Retinal pigment epithelial cell (primary cell): Measurements from ENCODE around the gene CUX1.

Experiments
- DNase-seq: peaks from one replicate; pipeline ENCODE4 v3.0.0-alpha.2; 2010; ENCODE audit warnings: low read depth
- H3K4me3 ChIP-seq: 2 replicates; pipeline ENCODE4 v1.5.1; 2011; ENCODE audit warnings: mild to moderate bottlenecking, low read length, control low read depth, moderate library complexity
- CTCF ChIP-seq: conservative IDR thresholded peaks from 2 replicates; pipeline ENCODE4 v1.5.1; 2011; ENCODE audit warnings: low read depth, low read length, control low read depth, inconsistent platforms

CUX1 gene

DNA sequence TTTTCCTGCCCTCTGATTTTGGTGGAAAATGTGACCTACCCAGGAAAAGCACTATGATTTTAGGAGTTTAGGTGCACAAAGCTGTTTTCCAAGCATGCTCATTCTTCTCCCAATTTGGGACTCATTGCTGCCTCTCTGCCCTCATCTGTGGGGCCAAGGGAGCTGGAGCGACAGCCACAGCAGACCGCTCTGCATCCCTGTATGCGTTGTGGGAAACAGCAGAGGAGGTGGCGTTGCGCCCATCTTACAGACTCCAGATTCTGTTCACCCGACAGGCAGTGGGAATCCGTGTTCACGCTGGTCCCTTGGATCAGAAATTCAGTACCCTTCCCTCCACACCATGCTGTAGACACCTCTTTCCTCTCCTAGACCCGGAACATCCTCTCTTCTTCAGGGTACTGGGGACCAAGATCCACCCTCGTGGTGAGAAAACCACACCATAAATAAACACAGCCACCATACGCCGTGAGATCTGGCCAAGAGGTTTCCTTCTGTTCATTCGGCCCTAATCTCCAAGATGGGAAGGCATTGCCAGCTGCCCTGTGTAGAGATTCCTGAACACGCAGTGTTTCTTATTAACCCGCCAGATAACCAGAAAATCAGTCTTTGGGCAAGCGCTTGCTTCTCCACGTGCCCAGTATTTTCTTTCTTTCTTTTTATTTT lies 87.9 kb downstream of the CUX1 start:
- TF ChIP-seq CTCF: no peak
- H3K4me3 ChIP-seq: no peak overlapping the region
- DNase-seq: no peak

GRCh38 chr7:101906291-101907240 lies 89.1 kb downstream of the CUX1 start:
- no peak for DNase-seq
- no peak for TF ChIP-seq CTCF
- no peak overlapping the region for H3K4me3 ChIP-seq

DNA sequence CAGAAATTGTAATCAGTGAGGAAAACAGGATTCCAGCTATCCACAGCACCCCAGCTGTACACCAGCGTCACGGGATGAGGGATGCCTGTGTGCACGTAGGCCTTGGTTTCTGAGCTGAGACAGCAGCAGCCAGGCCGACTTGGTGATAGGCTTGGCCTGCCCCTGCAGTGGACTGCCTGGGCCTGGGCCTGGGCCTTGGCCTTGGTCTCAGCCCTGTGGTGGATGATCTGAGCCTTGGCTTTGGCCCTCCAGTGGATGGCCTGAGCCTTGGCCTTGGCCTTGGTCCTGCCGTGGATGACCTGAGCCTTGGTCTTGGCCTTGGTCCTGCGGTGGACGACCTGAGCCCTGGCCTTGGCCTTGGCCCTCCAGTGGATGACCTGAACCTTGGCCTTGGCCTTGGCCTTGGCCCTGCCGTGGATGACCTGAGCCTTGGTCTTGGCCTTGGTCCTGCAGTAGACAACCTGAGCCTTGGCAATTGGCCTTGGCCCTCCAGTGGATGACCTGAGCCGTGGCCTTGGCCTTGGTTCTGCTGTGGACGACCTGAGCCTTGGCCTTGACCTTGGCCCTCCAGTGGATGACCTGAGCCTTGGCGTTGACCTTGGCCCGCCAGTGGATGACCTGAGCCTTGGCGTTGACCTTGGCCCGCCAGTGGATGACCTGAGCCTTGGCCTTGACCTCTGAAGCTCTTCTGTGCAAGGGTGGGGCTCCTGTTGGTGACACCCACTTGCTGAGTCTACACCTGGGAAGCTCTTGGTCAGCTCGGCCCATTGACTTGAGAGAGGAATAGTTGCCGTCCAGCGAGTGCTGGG lies 93.8 kb downstream of the CUX1 start:
- TF ChIP-seq CTCF: no peak
- no peak for DNase-seq
- H3K4me3 ChIP-seq: no peak overlapping the region

DNA sequence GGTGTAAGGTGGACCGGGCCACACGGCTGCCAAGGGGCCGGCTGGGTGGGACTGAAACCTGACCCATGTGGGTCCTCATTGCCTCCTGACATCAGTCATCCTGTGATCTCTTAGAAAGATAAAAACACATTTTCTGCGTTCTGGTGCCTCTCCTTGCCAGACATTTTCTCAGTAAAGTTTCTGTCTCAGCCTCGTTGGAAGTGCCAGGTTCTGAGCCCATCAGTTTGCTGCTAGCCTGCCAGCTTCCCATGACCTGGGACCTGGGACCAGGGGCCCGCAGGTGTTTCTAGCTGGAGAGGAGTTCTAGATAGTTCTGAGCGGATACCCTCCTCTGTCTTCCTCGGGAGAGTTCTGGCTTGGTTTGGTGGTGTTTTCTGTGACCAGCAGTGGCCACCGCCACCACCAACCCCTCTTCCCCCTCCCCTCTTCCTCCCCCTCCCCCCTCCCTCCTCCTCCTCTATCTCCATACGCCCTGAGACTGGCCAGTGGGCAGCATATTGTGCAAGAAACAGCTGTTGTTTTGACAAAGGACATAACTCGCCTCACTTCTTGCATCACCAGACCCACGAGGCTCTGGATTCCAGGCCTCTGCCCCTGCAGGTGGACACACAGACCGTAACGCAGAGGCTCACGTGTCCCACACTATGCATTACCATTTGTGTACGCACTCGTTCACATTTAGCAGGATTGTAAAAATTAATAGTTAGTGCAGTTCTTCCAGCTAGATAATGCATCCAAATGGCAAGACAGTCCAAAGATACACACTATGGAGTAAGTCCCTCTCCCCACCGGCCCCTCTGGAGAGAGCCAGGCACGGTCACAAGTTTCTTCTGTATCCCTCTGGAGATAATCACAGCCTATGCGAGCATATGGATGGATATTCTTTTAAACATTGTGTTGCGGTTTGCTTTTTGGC lies 94.6 kb downstream of the CUX1 start:
- no peak overlapping the region for H3K4me3 ChIP-seq
- TF ChIP-seq CTCF: no peak
- no peak for DNase-seq

DNA sequence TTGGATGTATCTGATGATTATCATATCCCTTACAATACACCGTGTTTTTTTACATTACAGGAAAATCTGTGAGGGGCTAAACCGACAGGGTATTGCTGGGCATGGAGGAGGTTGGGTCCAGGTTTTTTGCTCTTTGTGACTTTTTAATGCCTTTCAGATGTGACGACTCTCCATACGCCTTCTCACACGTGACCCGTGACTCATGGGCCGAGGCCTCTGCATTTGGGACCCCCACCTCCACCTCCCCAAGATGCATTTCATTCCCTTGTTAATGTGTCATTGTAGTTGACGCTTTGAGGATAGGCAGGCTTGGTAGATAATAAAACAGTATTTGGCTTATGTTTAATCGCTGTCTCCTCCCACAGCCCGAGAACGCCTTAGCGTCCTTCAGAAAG lies 95.3 kb downstream of the CUX1 start:
- H3K4me3 ChIP-seq: no peak overlapping the region
- TF ChIP-seq CTCF: no peak
- no peak for DNase-seq

- no peak for TF ChIP-seq CTCF
- no peak overlapping the region for H3K4me3 ChIP-seq
Observed at GRCh38 chr7:101913247-101913721, 95.9 kb downstream of the CUX1 start.

More at GRCh38 chr7:101913247-101913721, 95.9 kb downstream of the CUX1 start:
- DNase-seq: no peak
